ENCODE measurements around the gene RIN1. TPM values are rescaled to one million over a fixed set of nuclear protein-coding genes. Genes with fewer than 3 reads are reported as not detected.
"Not testable (repeated sequence)": the region's sequence is repeated elsewhere in the genome, so short reads cannot be mapped to it uniquely, and the experiment has no call there.

Gene RIN1
- total RNA-seq, 1 donor from 2014 or later: 0.86 TPM

DNA sequence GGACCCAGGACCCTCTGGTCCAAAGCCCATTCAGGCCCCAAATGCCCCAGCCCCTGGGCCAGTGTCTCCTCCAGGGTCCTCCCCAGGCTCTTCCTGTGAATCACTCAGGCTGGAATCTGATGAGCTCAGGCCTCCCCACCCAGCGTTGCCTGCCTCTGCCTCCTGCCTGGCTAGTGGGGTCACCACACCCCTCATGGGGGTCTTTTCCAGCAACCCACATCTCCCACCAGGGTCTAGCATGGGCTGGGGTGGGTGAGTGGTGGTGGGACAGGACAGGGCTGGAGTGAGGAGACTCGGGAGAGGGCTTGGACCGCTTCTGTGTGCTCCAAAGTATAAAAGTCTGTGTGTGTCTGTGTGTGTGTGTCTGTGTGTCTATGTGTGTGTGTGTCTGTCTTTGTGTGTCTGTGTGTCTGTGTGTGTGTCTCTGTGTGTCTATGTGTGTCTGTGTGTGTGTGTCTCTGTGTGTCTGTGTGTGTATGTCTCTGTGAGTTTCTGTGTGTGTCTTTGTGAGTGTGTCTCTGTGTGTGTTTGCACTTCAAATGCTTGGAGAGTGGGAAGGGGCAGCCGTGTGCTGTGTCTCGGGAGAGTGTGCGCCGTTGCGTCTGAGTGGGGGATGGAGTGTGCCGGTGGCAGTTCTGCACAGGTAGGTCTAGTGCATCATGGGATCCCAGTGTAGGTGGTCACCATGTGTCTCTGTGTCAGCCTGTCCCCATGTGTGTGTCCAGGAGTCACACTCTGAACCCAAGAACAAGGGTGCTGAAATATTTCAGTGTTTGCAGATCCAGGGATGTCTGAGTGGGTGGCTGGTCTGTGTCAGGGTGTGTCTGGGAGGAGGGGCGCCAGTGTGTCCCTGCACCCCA is 8.8 kb downstream of the RIN1 start:
- H3K4me3 Mint-ChIP-seq: no peak overlapping the region
- no peak for DNase-seq (ENCODE audit: low spot score)
- peak overlapping the region; percentile 61 for H3K27ac Mint-ChIP-seq
- intact Hi-C loops (cut with micrococcal nuclease): loop anchor here (1.0 to 2.0 kb wide), 6 partner anchors 9 to 105 kb away; partner anchors contain the start of genes BRMS1, RIN1 and YIF1A
- H3K4me1 Mint-ChIP-seq (ENCODE audit: low read depth): peaks cover 25% of the 10 kb centered on the region
- no peaks in the 10 kb centered on the region for H3K9me3 Mint-ChIP-seq
- H3K36me3 Mint-ChIP-seq (ENCODE audit: low read depth): no peaks in the 10 kb centered on the region
- peaks cover under 1% of the 10 kb centered on the region for H3K27me3 Mint-ChIP-seq (ENCODE audit: insufficient read depth)

GRCh38 chr11:66326261-66327111 is 9.7 kb downstream of the RIN1 start:
- Mint-ChIP-seq H3K27ac (peak overlapping the region; percentile 62), H3K27me3 (ENCODE audit: insufficient read depth) (peaks cover 2% of the 10 kb centered on the region), H3K4me1 (ENCODE audit: low read depth) (peaks cover 25% of the 10 kb centered on the region), H3K4me3 (peak overlapping the region; percentile 25), H3K9me3 (no peaks in the 10 kb centered on the region), H3K36me3 (ENCODE audit: low read depth) (no peaks in the 10 kb centered on the region)
- DNase-seq (ENCODE audit: low spot score): no peak
- intact Hi-C loops (cut with micrococcal nuclease): no loop called here

DNA sequence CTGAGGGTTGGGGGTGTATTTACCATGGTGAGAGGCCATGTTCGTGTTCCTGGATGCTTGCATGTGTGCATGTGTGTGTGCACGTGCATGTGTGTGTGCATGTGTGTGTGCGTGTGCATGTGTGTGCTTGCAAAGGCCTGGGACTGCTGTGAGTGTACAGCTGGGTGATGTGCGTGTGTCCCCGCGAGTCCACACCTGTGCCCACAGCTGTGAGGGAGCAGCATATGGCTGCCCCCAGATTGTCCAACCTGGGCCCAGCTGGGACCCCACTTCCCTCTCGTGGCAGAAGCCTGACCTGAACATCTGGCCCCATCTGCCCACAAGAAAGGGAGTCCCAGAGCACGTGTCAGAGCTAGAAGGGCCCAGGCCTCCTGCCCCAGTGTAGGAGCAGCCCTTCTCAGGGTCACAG is 11.0 kb downstream of the RIN1 start:
- Mint-ChIP-seq H3K27me3 (ENCODE audit: insufficient read depth) (peaks cover 4% of the 10 kb centered on the region), H3K36me3 (ENCODE audit: low read depth) (peaks cover under 1% of the 10 kb centered on the region), H3K4me3 (no peak overlapping the region), H3K27ac (no peak overlapping the region), H3K9me3 (peaks cover under 1% of the 10 kb centered on the region), H3K4me1 (ENCODE audit: low read depth) (peaks cover 25% of the 10 kb centered on the region)
- DNase-seq (ENCODE audit: low spot score): no peak
- intact Hi-C loops (cut with micrococcal nuclease): no loop called here

GRCh38 chr11:66324664-66325063 is 11.6 kb downstream of the RIN1 start:
- peaks cover 4% of the 10 kb centered on the region for H3K27me3 Mint-ChIP-seq (ENCODE audit: insufficient read depth)
- peaks cover 2% of the 10 kb centered on the region for H3K36me3 Mint-ChIP-seq (ENCODE audit: low read depth)
- H3K9me3 Mint-ChIP-seq: peaks cover 5% of the 10 kb centered on the region
- H3K4me1 Mint-ChIP-seq (ENCODE audit: low read depth): peaks cover 25% of the 10 kb centered on the region
- no peak for DNase-seq (ENCODE audit: low spot score)
- peak overlapping the region; percentile 40 for H3K27ac Mint-ChIP-seq
- H3K4me3 Mint-ChIP-seq: no peak overlapping the region
- intact Hi-C loops (cut with micrococcal nuclease): no loop called here

GRCh38 chr11:66323684-66324083 is 12.6 kb downstream of the RIN1 start:
- peaks cover 2% of the 10 kb centered on the region for H3K36me3 Mint-ChIP-seq (ENCODE audit: low read depth)
- H3K27me3 Mint-ChIP-seq (ENCODE audit: insufficient read depth): peaks cover 6% of the 10 kb centered on the region
- H3K4me1 Mint-ChIP-seq (ENCODE audit: low read depth): peaks cover 32% of the 10 kb centered on the region
- no peak overlapping the region for H3K27ac Mint-ChIP-seq
- H3K9me3 Mint-ChIP-seq: peaks cover 5% of the 10 kb centered on the region
- intact Hi-C loops (cut with micrococcal nuclease): no loop called here
- no peak for DNase-seq (ENCODE audit: low spot score)
- H3K4me3 Mint-ChIP-seq: no peak overlapping the region

DNA sequence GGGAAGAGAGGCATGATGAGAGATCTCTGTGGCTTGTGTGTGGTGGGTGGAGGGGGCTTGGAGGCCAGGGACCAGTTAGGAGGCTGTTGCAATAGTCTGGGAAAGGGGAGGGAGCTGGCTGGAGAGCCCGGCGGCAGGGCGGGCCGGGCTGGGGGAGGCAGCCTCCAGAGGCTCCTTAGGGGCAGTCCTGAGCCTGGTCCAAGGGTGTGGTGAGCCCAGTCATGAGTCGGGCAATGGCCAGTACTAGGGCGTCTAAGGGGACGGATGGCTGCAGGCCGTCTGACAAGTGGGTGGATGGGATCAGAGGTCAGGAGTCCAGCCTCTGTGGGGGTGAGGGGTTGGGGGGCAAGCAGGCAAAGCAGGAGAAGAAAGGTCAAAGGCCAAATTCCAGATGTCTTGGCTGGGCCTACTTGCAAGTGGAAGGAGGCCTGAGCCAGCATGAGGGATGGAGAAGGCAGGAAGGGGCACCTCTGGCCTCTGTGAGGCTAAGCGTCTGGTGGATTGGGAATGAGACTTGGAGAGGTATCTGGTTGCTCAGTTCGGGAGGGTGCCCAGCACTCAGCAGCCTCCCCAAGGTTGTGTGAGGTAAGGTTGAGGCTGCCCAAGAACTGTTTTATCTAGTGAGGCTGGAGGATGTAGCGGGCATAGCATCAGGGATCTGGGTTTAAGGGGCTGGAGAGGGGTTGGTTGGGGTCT is 13.4 kb downstream of the RIN1 start:
- peaks cover 5% of the 10 kb centered on the region for H3K9me3 Mint-ChIP-seq
- DNase-seq (ENCODE audit: low spot score): no peak
- peaks cover 32% of the 10 kb centered on the region for H3K4me1 Mint-ChIP-seq (ENCODE audit: low read depth)
- peaks cover 10% of the 10 kb centered on the region for H3K27me3 Mint-ChIP-seq (ENCODE audit: insufficient read depth)
- intact Hi-C loops (cut with micrococcal nuclease): no loop called here
- no peak overlapping the region for H3K4me3 Mint-ChIP-seq
- peaks cover 2% of the 10 kb centered on the region for H3K36me3 Mint-ChIP-seq (ENCODE audit: low read depth)
- H3K27ac Mint-ChIP-seq: no peak overlapping the region

- Mint-ChIP-seq H3K9me3 (peaks cover 5% of the 10 kb centered on the region), H3K4me3 (no peak overlapping the region), H3K27me3 (ENCODE audit: insufficient read depth) (peaks cover 10% of the 10 kb centered on the region), H3K36me3 (ENCODE audit: low read depth) (peaks cover 2% of the 10 kb centered on the region), H3K27ac (no peak overlapping the region), H3K4me1 (ENCODE audit: low read depth) (peaks cover 29% of the 10 kb centered on the region)
- intact Hi-C loops (cut with micrococcal nuclease): no loop called here
- no peak for DNase-seq (ENCODE audit: low spot score)
Observed at GRCh38 chr11:66321606-66322005, 14.6 kb downstream of the RIN1 start.

GRCh38 chr11:66320748-66321147 is 15.5 kb downstream of the RIN1 start:
- H3K4me1 Mint-ChIP-seq (ENCODE audit: low read depth): peaks cover 25% of the 10 kb centered on the region
- H3K27ac Mint-ChIP-seq; H3K9me3 Mint-ChIP-seq; H3K4me3 Mint-ChIP-seq; H3K27me3 Mint-ChIP-seq (ENCODE audit: insufficient read depth); DNase-seq (ENCODE audit: low spot score); intact Hi-C loops (cut with micrococcal nuclease); H3K36me3 Mint-ChIP-seq (ENCODE audit: low read depth): not testable (repeated sequence)

GRCh38 chr11:66320289-66320688 is 15.9 kb downstream of the RIN1 start:
- H3K4me1 Mint-ChIP-seq (ENCODE audit: low read depth): peaks cover 22% of the 10 kb centered on the region

GRCh38 chr11:66318600-66318970 is 17.6 kb downstream of the RIN1 start:
- peaks cover 5% of the 10 kb centered on the region for H3K9me3 Mint-ChIP-seq
- H3K27ac Mint-ChIP-seq: no peak overlapping the region
- H3K4me1 Mint-ChIP-seq (ENCODE audit: low read depth): peaks cover 29% of the 10 kb centered on the region
- no peak for DNase-seq (ENCODE audit: low spot score)
- H3K4me3 Mint-ChIP-seq: no peak overlapping the region
- intact Hi-C loops (cut with micrococcal nuclease): no loop called here
- peaks cover 2% of the 10 kb centered on the region for H3K36me3 Mint-ChIP-seq (ENCODE audit: low read depth)
- peaks cover 13% of the 10 kb centered on the region for H3K27me3 Mint-ChIP-seq (ENCODE audit: insufficient read depth)

More at GRCh38 chr11:66320289-66320688, 15.9 kb downstream of the RIN1 start:
- DNase-seq (ENCODE audit: low spot score); H3K9me3 Mint-ChIP-seq; H3K4me3 Mint-ChIP-seq; H3K27ac Mint-ChIP-seq; H3K36me3 Mint-ChIP-seq (ENCODE audit: low read depth); intact Hi-C loops (cut with micrococcal nuclease): not testable (repeated sequence)
- H3K27me3 Mint-ChIP-seq (ENCODE audit: insufficient read depth): peaks cover 13% of the 10 kb centered on the region

DNA sequence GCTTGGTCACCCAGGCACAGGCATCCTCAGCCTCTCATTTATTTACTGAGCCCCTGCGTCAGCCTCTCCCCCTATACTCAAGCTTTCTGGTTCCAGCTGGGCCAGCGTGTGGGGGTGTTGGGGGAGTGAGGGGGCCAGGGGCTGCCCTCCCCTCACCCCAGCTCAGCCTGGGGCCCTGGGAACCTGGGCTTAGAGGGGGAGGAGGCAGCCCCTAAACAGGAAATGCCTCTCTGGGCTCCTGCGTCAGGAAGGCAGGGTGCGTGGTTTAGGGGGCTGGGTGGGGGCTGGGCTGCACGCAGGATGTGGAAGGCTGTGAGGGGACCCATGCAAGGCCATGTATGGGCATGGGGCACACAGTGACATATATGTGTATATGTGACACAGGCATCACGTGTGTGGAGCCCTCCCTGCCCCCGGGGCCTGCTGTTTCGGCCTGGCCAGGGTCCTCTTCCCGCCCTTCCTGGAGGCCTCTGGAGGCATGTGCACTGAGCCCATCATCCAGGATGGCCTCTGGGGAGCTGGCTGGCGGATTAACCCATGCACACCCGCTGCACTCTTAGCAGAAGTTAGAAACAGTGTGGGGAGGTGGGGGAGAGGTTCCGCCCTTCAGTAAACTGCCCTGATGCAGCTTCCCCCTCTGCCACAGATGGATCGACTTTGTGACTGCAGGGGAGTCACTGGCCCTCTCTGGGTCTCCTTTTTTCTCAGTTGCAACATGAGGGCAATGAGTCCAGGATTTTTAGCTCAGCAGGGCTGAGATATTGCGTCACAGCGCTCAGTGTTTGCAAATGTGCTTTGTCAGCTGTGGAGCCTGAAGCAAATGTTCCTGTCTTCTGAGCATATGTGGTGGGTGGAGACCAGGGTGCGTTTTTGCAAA is 18.3 kb downstream of the RIN1 start:
- Mint-ChIP-seq H3K36me3 (ENCODE audit: low read depth) (peaks cover 2% of the 10 kb centered on the region), H3K27me3 (ENCODE audit: insufficient read depth) (peaks cover 13% of the 10 kb centered on the region), H3K4me1 (ENCODE audit: low read depth) (peaks cover 29% of the 10 kb centered on the region), H3K9me3 (peaks cover 5% of the 10 kb centered on the region), H3K27ac (peak overlapping the region; percentile 44), H3K4me3 (peak overlapping the region; percentile 7)
- intact Hi-C loops (cut with micrococcal nuclease): no loop called here
- DNase-seq (ENCODE audit: low spot score): no peak

DNA sequence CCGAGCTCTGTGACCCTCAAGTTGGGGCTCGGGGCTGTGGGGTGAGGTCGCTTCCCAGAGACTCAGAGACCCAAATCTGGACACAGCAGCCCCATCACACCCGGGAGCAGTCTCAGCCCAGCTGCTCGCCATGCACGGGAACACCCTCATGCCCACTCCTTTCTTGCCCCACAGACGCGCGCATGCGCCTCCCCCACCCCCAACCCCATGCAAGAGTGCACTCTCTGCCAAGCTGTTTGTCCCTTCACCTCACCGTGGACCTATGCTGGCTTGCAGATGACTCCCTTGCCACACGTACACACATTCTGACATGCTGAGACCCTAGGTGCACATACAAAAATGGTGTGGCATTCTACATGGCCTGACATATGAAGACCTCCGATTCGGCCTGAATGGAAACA is 18.9 kb downstream of the RIN1 start:
- H3K4me1 Mint-ChIP-seq (ENCODE audit: low read depth): peaks cover 29% of the 10 kb centered on the region
- no peak for DNase-seq (ENCODE audit: low spot score)
- peaks cover 5% of the 10 kb centered on the region for H3K9me3 Mint-ChIP-seq
- H3K27ac Mint-ChIP-seq: peak overlapping the region; percentile 44
- peaks cover 2% of the 10 kb centered on the region for H3K36me3 Mint-ChIP-seq (ENCODE audit: low read depth)
- peaks cover 11% of the 10 kb centered on the region for H3K27me3 Mint-ChIP-seq (ENCODE audit: insufficient read depth)
- intact Hi-C loops (cut with micrococcal nuclease): no loop called here
- peak overlapping the region; percentile 7 for H3K4me3 Mint-ChIP-seq

All from activated T-helper 1 cell treated with anti-CD3 and anti-CD28 coated beads, Interleukin-12 subunit alpha, Interleukin-12 subunit beta, Interleukin-2, Interleukin-4 antibody, amounts not matched to agents 30 ng/mL and 10 ng/mL and 1 ng/mL, durations not matched to agents 14 hours and 24 hours and 36 hours (primary cell).